Medulla oblongata (tissue), 1 donor: ENCODE data around the gene DPPA5.
A peak's percentile ranks its signal among the peaks of the same experiment; 100 is the strongest.
"Not testable (repeated sequence)": the region's sequence is repeated elsewhere in the genome, so short reads cannot be mapped to it uniquely, and the experiment has no call there.

Experiments used
- DNase-seq: peaks from one replicate; pipeline ENCODE4 v3.0.0-alpha.2; 2015; ENCODE audit errors: extremely low spot score

DPPA5 gene

GRCh38 chr6:73353636-73354593 is at the start of gene DPPA5:
DPPA5 (minus strand) TSS chr6:73354276; CDS start chr6:73354225, 51 bp downstream.
- no peak for DNase-seq

- DNase-seq: no peak
Measured at GRCh38 chr6:73400656-73401055, 46.6 kb upstream of the DPPA5 start.

GRCh38 chr6:73395875-73396274 is 41.8 kb upstream of the DPPA5 start:
- no peak for DNase-seq

GRCh38 chr6:73394577-73395354 is 40.7 kb upstream of the DPPA5 start, which contains the start of gene DDX43:
DDX43 (plus strand) TSS chr6:73394828; CDS start chr6:73394906, 78 bp downstream.
- peak; percentile 47 for DNase-seq

- DNase-seq: no peak
Measured at GRCh38 chr6:73393278-73393677, 39.2 kb upstream of the DPPA5 start.

- not testable (repeated sequence) for DNase-seq
Measured at GRCh38 chr6:73392188-73392587, 38.1 kb upstream of the DPPA5 start.

GRCh38 chr6:73391675-73392074 is 37.6 kb upstream of the DPPA5 start:
- DNase-seq: no peak

- no peak for DNase-seq
Measured at GRCh38 chr6:73389854-73390253, 35.8 kb upstream of the DPPA5 start.

- peak; percentile 56 for DNase-seq
Measured at GRCh38 chr6:73388800-73389512, 34.9 kb upstream of the DPPA5 start.

GRCh38 chr6:73388433-73388799 is 34.3 kb upstream of the DPPA5 start:
- no peak for DNase-seq

GRCh38 chr6:73382462-73383113 is 28.5 kb upstream of the DPPA5 start:
- DNase-seq: no peak

- DNase-seq: not testable (repeated sequence)
Measured at GRCh38 chr6:73381531-73381930, 27.5 kb upstream of the DPPA5 start.

- no peak for DNase-seq
Measured at GRCh38 chr6:73377225-73377624, 23.1 kb upstream of the DPPA5 start.

GRCh38 chr6:73375216-73375615 is 21.1 kb upstream of the DPPA5 start:
- no peak for DNase-seq

GRCh38 chr6:73372516-73372915 is 18.4 kb upstream of the DPPA5 start:
- DNase-seq: peak; percentile 14

GRCh38 chr6:73371984-73372383 is 17.9 kb upstream of the DPPA5 start:
- DNase-seq: no peak

GRCh38 chr6:73369563-73369962 is 15.5 kb upstream of the DPPA5 start, which contains the start of gene OOEP:
OOEP (minus strand) TSS chr6:73369897; CDS start chr6:73369792, 105 bp downstream.
- DNase-seq: no peak

GRCh38 chr6:73369157-73369556 is 15.1 kb upstream of the DPPA5 start:
- no peak for DNase-seq

GRCh38 chr6:73368675-73369074 is 14.6 kb upstream of the DPPA5 start:
- no peak for DNase-seq

GRCh38 chr6:73367761-73368355 is 13.8 kb upstream of the DPPA5 start:
- DNase-seq: no peak

- no peak for DNase-seq
Measured at GRCh38 chr6:73364549-73364948, 10.5 kb upstream of the DPPA5 start.
